Caco-2 (cell line): ENCODE results near the gene COL13A1. TPM values are rescaled to one million over a fixed set of nuclear protein-coding genes. Genes with fewer than 3 reads are reported as not detected.

Experiments
- BruUV-seq: library from RNA; stranded (reverse); fragments of 400-500 nt; replicated peaks from 2 replicates; lab custom pipeline; 2021; lab: Mats Ljungman, UMichigan
- CTCF ChIA-PET: fragments of 300-600 bp; sonication (Branson Sonifier 250); formaldehyde crosslinking; loops from one replicate; lab custom pipeline; 2022; ENCODE audit warnings: antibody characterized with exemption; lab: Charles Lee
- POLR2A ChIA-PET: fragments of 300-600 bp; sonication (Branson Sonifier 250); formaldehyde crosslinking; loops from one replicate; lab custom pipeline; 2022; ENCODE audit warnings: antibody characterized with exemption; lab: Charles Lee
- DNase-seq, 2 experiments: peaks; one replicate each; pipeline versions ENCODE4 v3.0.0 to v3.0.0-alpha.2; 2020 to 2022
- H3K27me3 ChIP-seq: replicated peaks from 2 replicates; pipeline ENCODE4 v1.6.0; 2011; ENCODE audit warnings: low read length; ENCODE audit not compliant: control insufficient read depth, insufficient read depth
- H3K36me3 ChIP-seq: 2 replicates; pipeline ENCODE4 v1.5.1; 2011; ENCODE audit warnings: low read length; ENCODE audit not compliant: control insufficient read depth, insufficient read depth
- H3K4me1 ChIP-seq: fragments of 250-450 bp; sonication (Bioruptor Pico); 2 replicates; pipeline ENCODE4 v1.5.1; 2020; ENCODE audit warnings: mild to moderate bottlenecking
- H3K4me3 ChIP-seq: 2 replicates; pipeline ENCODE4 v1.5.1; 2011; ENCODE audit warnings: low read depth, mild to moderate bottlenecking, control low read depth, low read length
- H3K9me3 ChIP-seq: fragments of 250-450 bp; sonication (Bioruptor Pico); 2 replicates; pipeline ENCODE4 v1.5.1; 2020; ENCODE audit warnings: mild to moderate bottlenecking, moderate library complexity
- H3K27ac Mint-ChIP-seq: one replicate; pipeline ENCODE4 v1.8.0; 2022; ENCODE audit warnings: mixed read lengths; ENCODE audit not compliant: unreplicated experiment
- H3K27me3 Mint-ChIP-seq: one replicate; pipeline ENCODE4 v1.8.0; 2022; ENCODE audit warnings: mixed read lengths; ENCODE audit not compliant: insufficient read depth, unreplicated experiment
- H3K36me3 Mint-ChIP-seq: one replicate; pipeline ENCODE4 v1.8.0; 2022; ENCODE audit warnings: mild to moderate bottlenecking, mixed read lengths; ENCODE audit not compliant: insufficient read depth, unreplicated experiment
- H3K4me1 Mint-ChIP-seq: one replicate; pipeline ENCODE4 v1.8.0; 2022; ENCODE audit warnings: low read depth, mixed read lengths; ENCODE audit not compliant: unreplicated experiment
- H3K4me3 Mint-ChIP-seq: one replicate; pipeline ENCODE4 v1.8.0; 2022; ENCODE audit warnings: mild to moderate bottlenecking, moderate library complexity, mixed read lengths; ENCODE audit not compliant: unreplicated experiment
- H3K9me3 Mint-ChIP-seq: one replicate; pipeline ENCODE4 v1.8.0; 2022; ENCODE audit warnings: mixed read lengths; ENCODE audit not compliant: unreplicated experiment
- CTCF ChIP-seq, 2 experiments: fragments of 200-600 bp in 1 of 2; IDR thresholded peaks; 1 replicate in 1 of 2; 2 replicates in 1 of 2; pipeline versions ENCODE4 v1.5.1 to v1.8.0; 2011 to 2022; ENCODE audit warnings: antibody characterized with exemption in 1 of 2, control low read depth in 1 of 2, inconsistent platforms in 1 of 2, low read depth in 1 of 2, low read length in 1 of 2, mild to moderate bottlenecking in 1 of 2, moderate library complexity in 1 of 2; ENCODE audit not compliant: insufficient read depth in 1 of 2, severe bottlenecking in 1 of 2, unreplicated experiment in 1 of 2
- intact Hi-C: fragments of 100-400 bp; cut with micrococcal nuclease; formaldehyde crosslinking; loops from one replicate; pipeline ENCODE4 v1.10.0; 2022; ENCODE audit not compliant: unreplicated experiment
- total RNA-seq: library from RNA; stranded (reverse); gene quantifications from 2 replicates; pipeline ENCODE4 v1.2.3, GENCODE V29; 2022

Gene COL13A1
- total RNA-seq, 1 experiment from 2014 or later: not detected

- H3K9me3 ChIP-seq: no peaks in the 10 kb centered on the region
- no peak overlapping the region for H3K4me3 ChIP-seq
- Mint-ChIP-seq H3K4me3 (no peak overlapping the region), H3K36me3 (no peaks in the 10 kb centered on the region), H3K4me1 (no peaks in the 10 kb centered on the region), H3K27me3 (peaks cover 18% of the 10 kb centered on the region), H3K9me3 (no peaks in the 10 kb centered on the region), H3K27ac (no peak overlapping the region)
- intact Hi-C loops: no loop called here
- no peaks in the 10 kb centered on the region for H3K36me3 ChIP-seq
- DNase-seq: no peak
- no TSS peak for BruUV-seq
- CTCF ChIA-PET: interaction anchor here (0.9 kb wide), 1 partner anchor 78 kb away, joined by 3 read pairs; no protein-coding TSS in a partner anchor
- POLR2A ChIA-PET: no interaction called here
- H3K27me3 ChIP-seq: no peaks in the 10 kb centered on the region; the same call in 1 of the 2 replicates
- no peaks in the 10 kb centered on the region for H3K4me1 ChIP-seq
- TF ChIP-seq CTCF (IDR thresholded peaks at IDR 0.05; ENCODE audit: insufficient read depth in 1 of 2, low read depth in 1 of 2, low read length in 1 of 2, severe bottlenecking in 1 of 2, unreplicated experiment in 1 of 2): no peak
Observed at GRCh38 chr10:69780077-69780476, 21.6 kb upstream of the COL13A1 start.

- intact Hi-C loops: no loop called here
Observed at GRCh38 chr10:69781576-69781975, 20.1 kb upstream of the COL13A1 start.

GRCh38 chr10:69783515-69783914 lies 18.2 kb upstream of the COL13A1 start:
- peaks cover 9% of the 10 kb centered on the region for H3K27me3 Mint-ChIP-seq
- no peaks in the 10 kb centered on the region for H3K9me3 Mint-ChIP-seq
- intact Hi-C loops: no loop called here
- Histone ChIP-seq H3K4me3 (no peak overlapping the region), H3K4me1 (no peaks in the 10 kb centered on the region), H3K9me3 (no peaks in the 10 kb centered on the region), H3K27me3 (no peaks in the 10 kb centered on the region; the same call in 1 of the 2 replicates), H3K36me3 (no peaks in the 10 kb centered on the region)
- no TSS peak for BruUV-seq
- no peak overlapping the region for H3K27ac Mint-ChIP-seq
- TF ChIP-seq CTCF (IDR thresholded peaks at IDR 0.05; ENCODE audit: insufficient read depth in 1 of 2, low read depth in 1 of 2, low read length in 1 of 2, severe bottlenecking in 1 of 2, unreplicated experiment in 1 of 2): peak in 1 of 2 experiments; percentile 15
- POLR2A ChIA-PET: no interaction called here
- no peak overlapping the region for H3K4me3 Mint-ChIP-seq
- H3K4me1 Mint-ChIP-seq: no peaks in the 10 kb centered on the region
- no peaks in the 10 kb centered on the region for H3K36me3 Mint-ChIP-seq
- CTCF ChIA-PET: interaction anchor here (0.6 to 1.0 kb wide), 2 partner anchors 17 to 340 kb away, joined by 3 read pairs; no protein-coding TSS in a partner anchor
- DNase-seq: no peak

More at GRCh38 chr10:69781576-69781975, 20.1 kb upstream of the COL13A1 start:
- no peak overlapping the region for H3K4me3 Mint-ChIP-seq
- CTCF ChIA-PET: no interaction called here
- H3K4me1 Mint-ChIP-seq: no peaks in the 10 kb centered on the region
- H3K27me3 Mint-ChIP-seq: peaks cover 13% of the 10 kb centered on the region
- H3K27ac Mint-ChIP-seq: no peak overlapping the region
- H3K9me3 Mint-ChIP-seq: no peaks in the 10 kb centered on the region
- Histone ChIP-seq H3K4me1 (no peaks in the 10 kb centered on the region), H3K9me3 (no peaks in the 10 kb centered on the region), H3K27me3 (no peaks in the 10 kb centered on the region; the same call in 1 of the 2 replicates), H3K36me3 (no peaks in the 10 kb centered on the region), H3K4me3 (no peak overlapping the region)
- no peak for DNase-seq
- BruUV-seq: no TSS peak
- POLR2A ChIA-PET: no interaction called here
- no peak for TF ChIP-seq CTCF (IDR thresholded peaks at IDR 0.05; ENCODE audit: insufficient read depth in 1 of 2, low read depth in 1 of 2, low read length in 1 of 2, severe bottlenecking in 1 of 2, unreplicated experiment in 1 of 2)
- no peaks in the 10 kb centered on the region for H3K36me3 Mint-ChIP-seq
